GM18861 (cell line): ENCODE measurements around the gene LIPN.
"Not testable (repeated sequence)": the region's sequence is repeated elsewhere in the genome, so short reads cannot be mapped to it uniquely, and the experiment has no call there.

ENCODE experiments used
- ATAC-seq: cut with Tn5 transposase; IDR thresholded peaks from one replicate; pipeline ENCODE4 v1.9.1; 2021; ENCODE audit not compliant: unreplicated experiment

Gene LIPN, protein sequence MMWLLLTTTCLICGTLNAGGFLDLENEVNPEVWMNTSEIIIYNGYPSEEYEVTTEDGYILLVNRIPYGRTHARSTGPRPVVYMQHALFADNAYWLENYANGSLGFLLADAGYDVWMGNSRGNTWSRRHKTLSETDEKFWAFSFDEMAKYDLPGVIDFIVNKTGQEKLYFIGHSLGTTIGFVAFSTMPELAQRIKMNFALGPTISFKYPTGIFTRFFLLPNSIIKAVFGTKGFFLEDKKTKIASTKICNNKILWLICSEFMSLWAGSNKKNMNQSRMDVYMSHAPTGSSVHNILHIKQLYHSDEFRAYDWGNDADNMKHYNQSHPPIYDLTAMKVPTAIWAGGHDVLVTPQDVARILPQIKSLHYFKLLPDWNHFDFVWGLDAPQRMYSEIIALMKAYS

DNA sequence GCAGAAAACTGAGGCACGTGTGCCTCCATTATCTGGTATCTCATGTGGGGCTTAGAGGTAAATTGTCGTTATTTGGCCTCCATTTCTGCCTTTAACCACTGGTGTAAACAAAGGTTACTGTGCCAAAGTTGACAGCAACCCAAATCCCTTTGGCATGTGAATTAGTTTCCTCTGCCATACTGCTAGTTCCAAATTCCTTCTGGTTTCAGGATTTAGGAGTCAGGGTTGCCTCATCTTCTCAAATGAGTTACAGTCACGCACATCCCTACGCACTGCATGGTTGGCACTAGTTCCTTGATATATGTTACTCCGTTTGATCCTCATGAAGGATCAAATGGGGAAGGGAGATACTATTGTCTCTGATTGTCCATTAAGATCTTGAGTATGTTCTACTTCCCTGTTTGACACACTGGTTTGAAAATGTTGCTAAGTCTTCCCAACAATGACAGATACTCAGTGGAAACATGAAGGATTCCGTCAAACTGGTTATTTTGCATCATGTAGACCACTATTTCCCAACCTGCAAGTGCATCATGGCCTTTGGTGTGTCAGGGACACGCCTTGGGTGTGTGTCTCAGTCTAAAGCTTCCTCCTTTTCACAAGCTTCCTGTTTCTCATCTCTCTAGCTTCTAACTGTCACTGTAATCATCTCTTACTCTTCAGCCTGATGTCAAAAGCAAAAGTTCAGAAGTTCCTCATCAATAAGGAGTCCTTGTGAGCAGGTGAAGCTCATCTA, at the start of gene LIPN:
LIPN (plus strand) TSS at position 655 of the 736 bp plus-strand sequence. CDS start 1,386 bp downstream, outside the sequence.
- ATAC-seq: no peak

- no peak for ATAC-seq
Observed at GRCh38 chr10:88715517-88715916, 44.3 kb upstream of the LIPN start.

DNA sequence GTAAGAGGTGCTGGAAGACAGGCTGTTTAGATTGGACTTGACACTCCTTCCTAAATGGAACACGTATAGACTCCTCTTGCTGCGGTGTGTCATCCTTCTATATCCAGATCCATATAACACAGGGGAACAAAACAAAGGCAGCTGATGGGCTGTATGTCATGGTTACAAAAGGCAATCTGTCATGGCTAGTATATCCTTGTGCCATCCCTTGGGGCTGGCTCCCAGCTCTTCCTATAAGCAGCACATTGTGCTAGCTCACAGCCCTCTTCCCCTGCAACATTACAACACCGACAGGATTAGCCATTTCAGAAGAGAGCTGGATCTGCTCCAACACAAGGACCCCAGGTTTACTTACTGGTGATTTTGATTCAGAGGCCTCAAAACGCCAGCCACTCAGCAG, 38.4 kb upstream of the LIPN start:
- ATAC-seq: no peak

- no peak for ATAC-seq
Observed at GRCh38 chr10:88725798-88726197, 34.0 kb upstream of the LIPN start.

DNA sequence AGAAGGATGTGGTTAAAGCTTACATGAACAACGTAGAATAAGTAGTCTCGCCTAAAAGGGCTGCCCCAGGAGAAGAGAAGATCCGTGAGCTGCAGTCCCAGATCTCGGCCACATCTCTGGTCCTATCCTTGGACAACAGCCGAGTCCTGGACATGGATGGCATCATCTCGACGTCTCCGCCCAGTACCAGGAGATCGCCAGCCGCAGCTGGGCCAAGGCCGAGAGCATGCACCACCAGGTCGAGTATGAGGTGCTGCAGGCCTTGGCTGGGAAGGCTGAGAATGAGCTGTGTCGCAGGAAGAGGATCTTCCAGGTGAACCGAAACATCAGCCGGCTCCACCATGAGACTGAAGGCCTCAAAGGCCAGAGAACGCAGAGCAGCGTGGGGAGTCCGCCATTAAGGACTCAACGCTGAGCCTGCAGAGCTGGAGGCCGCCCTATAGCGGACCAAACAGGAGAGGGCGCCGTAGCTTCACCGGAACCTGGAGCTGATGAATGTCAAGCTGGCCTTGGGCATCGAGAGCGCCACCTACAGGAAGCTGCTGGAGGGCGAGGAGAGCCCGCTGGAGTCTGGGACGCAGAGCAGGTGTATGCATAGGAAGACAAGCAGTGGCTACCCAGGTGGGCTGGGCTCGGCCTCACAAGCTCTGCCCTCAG, 31.6 kb upstream of the LIPN start:
- no peak for ATAC-seq

DNA sequence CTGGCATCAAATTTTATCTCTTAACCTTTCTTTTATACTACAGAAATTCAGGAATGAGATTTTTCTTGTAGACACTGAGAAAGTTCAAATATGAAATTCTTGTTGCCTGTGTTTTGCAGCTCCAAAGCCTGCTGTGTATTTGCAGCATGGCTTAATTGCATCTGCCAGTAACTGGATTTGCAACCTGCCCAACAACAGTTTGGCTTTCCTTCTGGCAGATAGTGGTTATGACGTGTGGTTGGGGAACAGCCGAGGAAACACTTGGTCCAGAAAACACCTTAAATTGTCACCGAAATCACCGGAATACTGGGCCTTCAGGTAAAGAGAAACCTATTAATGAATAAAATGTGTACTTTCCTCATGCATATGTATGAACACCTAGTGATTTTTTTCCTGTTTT, 29.0 kb upstream of the LIPN start:
- no peak for ATAC-seq

DNA sequence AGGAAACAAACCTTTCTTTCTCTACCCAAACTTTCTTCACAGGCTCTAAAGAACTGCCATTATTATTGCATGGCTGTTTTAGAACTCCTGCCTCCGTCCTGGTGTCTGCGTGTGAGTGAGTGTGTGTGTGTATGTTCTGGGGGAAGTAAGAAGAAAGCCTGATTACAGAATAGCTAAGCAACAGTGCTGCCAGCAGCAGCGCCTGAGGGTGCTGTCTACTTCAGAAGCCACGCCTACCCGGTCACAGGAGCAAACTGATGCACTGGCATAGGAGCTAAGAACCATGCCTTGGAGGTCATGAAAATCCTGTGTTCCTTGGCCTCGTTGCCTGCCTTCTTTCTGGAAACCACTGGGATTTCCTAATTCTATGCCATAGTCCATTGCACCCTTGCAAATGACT, 28.5 kb upstream of the LIPN start:
- no peak for ATAC-seq

DNA sequence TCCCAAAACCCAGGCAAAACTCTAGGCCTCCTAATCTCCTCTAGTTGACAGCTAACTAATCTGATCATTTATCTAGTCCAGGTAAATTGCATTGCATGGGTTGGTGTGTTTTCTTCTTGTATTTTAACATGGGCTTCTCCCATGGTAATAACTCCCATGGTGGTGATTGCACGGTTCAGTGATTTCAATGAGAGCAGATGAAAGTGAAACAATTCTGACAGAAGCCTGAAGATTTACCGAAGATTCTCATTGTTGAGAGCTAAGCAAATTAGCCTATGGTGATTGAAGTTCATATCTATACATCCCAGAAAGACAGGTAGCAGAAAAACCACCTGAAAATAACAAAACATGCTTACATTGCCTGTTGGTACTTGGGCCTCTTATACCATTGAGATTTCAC, 26.6 kb upstream of the LIPN start:
- ATAC-seq: no peak

DNA sequence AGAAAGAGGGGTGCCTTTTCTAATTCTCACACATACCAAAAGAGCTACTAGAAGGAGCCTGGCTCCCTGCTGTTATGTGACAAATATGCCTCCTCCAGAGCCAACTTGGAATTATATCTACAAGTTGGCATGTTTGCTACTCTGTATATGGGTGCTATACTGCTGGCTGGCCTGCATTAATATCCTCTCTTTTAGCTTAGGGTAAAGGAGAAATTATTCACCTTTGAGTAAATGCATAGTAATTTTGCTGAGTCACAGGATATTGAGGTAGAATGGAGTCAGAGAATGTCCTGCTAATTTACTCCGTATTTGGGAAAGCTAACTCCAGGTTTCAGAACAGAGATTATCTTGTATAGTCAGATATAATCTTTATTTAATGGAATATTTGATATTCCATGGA, 24.2 kb upstream of the LIPN start:
- no peak for ATAC-seq

DNA sequence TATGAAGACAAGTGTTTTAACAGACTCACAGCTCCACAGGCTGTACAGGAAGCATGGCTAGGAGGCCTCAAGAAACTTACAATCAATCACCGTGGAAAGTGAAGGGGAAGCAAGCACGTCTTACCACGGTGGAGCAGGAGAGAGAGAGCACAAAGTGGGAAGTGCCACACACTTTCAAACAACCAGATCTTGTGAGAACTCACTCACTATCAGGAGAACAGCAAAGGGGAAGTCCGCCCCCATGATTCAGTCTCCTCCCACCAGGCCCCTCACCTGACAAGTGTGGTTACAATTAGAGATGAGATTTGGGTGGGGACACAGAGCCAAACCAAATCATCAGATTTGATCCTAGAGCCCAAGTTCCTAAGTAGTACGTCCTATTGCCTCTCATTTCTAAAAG, 17.9 kb upstream of the LIPN start:
- not testable (repeated sequence) for ATAC-seq

- no peak for ATAC-seq
Observed at GRCh38 chr10:88742448-88742847, 17.4 kb upstream of the LIPN start.

- ATAC-seq: no peak
Observed at GRCh38 chr10:88744002-88744401, 15.8 kb upstream of the LIPN start.

DNA sequence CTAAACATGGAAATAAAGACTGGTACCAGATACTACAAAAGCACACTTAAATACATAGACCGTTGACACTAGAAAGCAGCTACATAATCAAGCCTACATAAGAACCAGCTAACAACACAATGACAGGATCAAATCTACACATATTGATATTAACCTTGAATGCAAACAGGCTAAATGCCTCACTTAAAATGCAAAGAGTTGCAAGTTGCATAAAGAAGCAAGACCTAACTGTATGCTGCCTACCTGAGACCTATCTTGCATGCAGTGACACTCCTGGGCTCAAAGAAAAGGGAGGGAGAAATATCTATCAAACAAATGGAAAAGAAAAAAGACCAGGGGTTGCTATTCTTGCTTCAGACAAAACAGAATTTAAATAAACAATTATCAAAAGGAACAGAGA, 14.2 kb upstream of the LIPN start:
- ATAC-seq: no peak

GRCh38 chr10:88754287-88754686, 5.5 kb upstream of the LIPN start:
- ATAC-seq: no peak

- ATAC-seq: peak; percentile 77
Observed at GRCh38 chr10:88755753-88756152, 4.1 kb upstream of the LIPN start.

- no peak for ATAC-seq
Observed at GRCh38 chr10:88756660-88757059, 3.2 kb upstream of the LIPN start.

DNA sequence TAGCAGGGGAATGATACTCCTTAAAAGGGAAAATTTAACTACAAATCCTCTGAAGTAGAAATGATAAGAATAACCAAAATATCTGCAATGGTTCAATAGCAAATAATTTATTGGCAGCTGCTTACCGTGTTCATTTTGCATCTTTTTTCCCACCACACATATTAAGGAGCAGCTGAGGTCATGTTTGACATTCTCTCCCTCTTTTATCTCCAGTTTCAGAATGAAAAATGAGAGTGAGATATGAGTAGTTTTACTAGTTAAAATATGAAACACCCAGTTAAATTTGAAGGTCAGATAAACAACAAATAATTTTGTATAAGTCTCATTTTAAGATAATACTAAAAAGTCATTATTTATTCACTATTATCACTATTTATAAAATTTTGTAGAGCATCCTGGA, 3.1 kb downstream of the LIPN start:
- ATAC-seq: no peak

GRCh38 chr10:88763441-88763840, 3.6 kb downstream of the LIPN start:
- ATAC-seq: no peak

DNA sequence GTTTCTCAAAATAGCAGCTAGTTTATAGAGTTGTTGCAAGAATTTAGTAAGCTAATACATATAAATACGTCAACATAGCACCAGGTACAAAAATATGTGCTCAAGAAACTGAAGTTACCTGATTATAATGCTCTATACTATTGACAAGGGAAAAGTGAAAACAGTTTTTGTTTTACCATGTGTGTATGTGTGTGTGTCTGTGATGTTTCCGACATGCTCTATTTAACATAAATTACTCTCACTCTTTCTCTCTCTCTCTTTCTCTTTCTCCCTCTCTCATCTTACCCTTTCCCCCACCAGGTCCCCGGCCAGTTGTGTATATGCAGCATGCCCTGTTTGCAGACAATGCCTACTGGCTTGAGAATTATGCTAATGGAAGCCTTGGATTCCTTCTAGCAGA, 4.3 kb downstream of the LIPN start:
- ATAC-seq: peak; percentile 33

- ATAC-seq: no peak
Observed at GRCh38 chr10:88765816-88766215, 6.0 kb downstream of the LIPN start.

GRCh38 chr10:88769384-88769783, 9.6 kb downstream of the LIPN start:
- ATAC-seq: no peak

DNA sequence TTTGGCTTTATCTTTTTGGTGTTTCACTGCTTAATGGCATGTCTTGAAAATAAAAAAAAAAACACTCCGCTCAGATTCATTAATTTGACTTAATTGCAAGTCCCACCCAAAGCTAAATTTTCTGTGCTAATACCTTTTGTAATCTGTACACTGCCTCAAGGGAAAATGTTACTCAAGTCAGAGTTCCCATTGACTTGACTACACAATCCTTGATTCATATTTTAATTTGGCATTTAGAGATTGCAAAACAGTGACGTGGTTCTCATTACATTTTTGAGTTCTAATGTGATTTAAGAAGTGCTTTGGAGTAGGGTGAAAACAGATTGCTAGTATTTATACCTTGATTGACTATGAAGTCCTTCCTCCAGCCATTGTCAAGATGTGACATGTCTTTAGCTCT, 21.4 kb downstream of the LIPN start:
- no peak for ATAC-seq
